ENCODE measurements around the gene PRUNE2. TPM values are rescaled to one million over a fixed set of nuclear protein-coding genes. Genes with fewer than 3 reads are reported as not detected.

PRUNE2 gene
- polyA plus RNA-seq, 3 donors = 0.72 to 1.8 (median 1.5) TPM

GRCh38 chr9:76573905-76574760, 331.8 kb downstream of the PRUNE2 start:
- no peaks in the 10 kb centered on the region for H3K36me3 ChIP-seq (replicated peaks in 1 of 2; ENCODE audit: control insufficient read depth in 1 of 2, insufficient read depth in 2 of 2, low read length in 2 of 2)
- Mint-ChIP-seq H3K27me3 (ENCODE audit: low read depth in 3 of 3) (peaks cover 0 to 3% (median 0%) of the 10 kb centered on the region in 3 donors), H3K4me3 (peak overlapping the region in 1 of 2 donors; percentile 48), H3K36me3 (peaks cover 0 to 4% of the 10 kb centered on the region in 2 donors), H3K9me3 (peaks cover 0 to 9% (median 5%) of the 10 kb centered on the region in 7 donors), H3K27ac (peak overlapping the region; percentile 86 to 97 (median 94)), H3K4me1 (peaks cover 71% of the 10 kb centered on the region)
- WGBS (ENCODE audit: insufficient coverage) = 86% methylated on average over 5 of the region's 9 CpGs
- intact Hi-C loops (cut with micrococcal nuclease) = loop anchor here in 1 of 2 donors (5.0 kb wide), 1 partner anchor 33 kb away; no protein-coding TSS in a partner anchor
- peak overlapping the region; percentile 36 for H2AFZ ChIP-seq (ENCODE audit: insufficient read depth, low read depth, low read length, poor library complexity, severe bottlenecking)
- H3K4me3 ChIP-seq (replicated peaks in 1 of 3; ENCODE audit: low read depth in 2 of 3, low read length in 3 of 3) = peak overlapping the region in 1 of 3 experiments; percentile 43
- peak overlapping the region; percentile 59 to 94 for H3K27ac ChIP-seq (ENCODE audit: low read depth in 1 of 2, low read length in 2 of 2)
- no peaks in the 10 kb centered on the region for H3K27me3 ChIP-seq (ENCODE audit: control insufficient read depth in 2 of 2, insufficient read depth in 2 of 2, low read length in 2 of 2)
- H4K20me1 ChIP-seq (ENCODE audit: insufficient read depth, low read length) = no peaks in the 10 kb centered on the region
- peaks cover 67 to 90% of the 10 kb centered on the region in 2 donors for H3K4me1 ChIP-seq (ENCODE audit: control insufficient read depth in 1 of 2, insufficient read depth in 2 of 2, low read length in 2 of 2)
- H3K9ac ChIP-seq (ENCODE audit: insufficient read depth, low read length, poor library complexity, severe bottlenecking) = peak overlapping the region; percentile 41
- H3K9me3 ChIP-seq (replicated peaks in 1 of 2; ENCODE audit: control insufficient read depth in 1 of 2, insufficient read depth in 1 of 2, low read length in 2 of 2) = peaks cover 0 to 5% of the 10 kb centered on the region in 2 donors
- H3K79me2 ChIP-seq (ENCODE audit: insufficient read depth, low read length) = peaks cover 7% of the 10 kb centered on the region
- TF ChIP-seq CTCF (IDR thresholded peaks at IDR 0.05) = peak; percentile 26
- H3K4me2 ChIP-seq (replicated peaks; ENCODE audit: extremely low read depth, low read length, poor library complexity, severe bottlenecking) = peak overlapping the region; percentile 57
- DNase-seq = peak; percentile 58 to 80 (median 74)

GRCh38 chr9:76573408-76573807, 332.5 kb downstream of the PRUNE2 start:
- Mint-ChIP-seq H3K4me3 (no peak overlapping the region), H3K27ac (peak overlapping the region in 5 of 7 donors; percentile 86 to 97 (median 93)), H3K27me3 (ENCODE audit: low read depth in 3 of 3) (peaks cover 0 to 2% (median 0%) of the 10 kb centered on the region in 3 donors), H3K36me3 (peaks cover 0 to under 1% of the 10 kb centered on the region in 2 donors), H3K4me1 (peaks cover 68% of the 10 kb centered on the region), H3K9me3 (peaks cover 0 to 9% (median 5%) of the 10 kb centered on the region in 7 donors)
- H4K20me1 ChIP-seq (ENCODE audit: insufficient read depth, low read length) = no peaks in the 10 kb centered on the region
- H3K79me2 ChIP-seq (ENCODE audit: insufficient read depth, low read length) = peaks cover 7% of the 10 kb centered on the region
- H3K27ac ChIP-seq (ENCODE audit: low read depth in 1 of 2, low read length in 2 of 2) = peak overlapping the region; percentile 59 to 94
- H2AFZ ChIP-seq (ENCODE audit: insufficient read depth, low read depth, low read length, poor library complexity, severe bottlenecking) = no peak overlapping the region
- H3K4me2 ChIP-seq (replicated peaks; ENCODE audit: extremely low read depth, low read length, poor library complexity, severe bottlenecking) = no peak overlapping the region
- intact Hi-C loops (cut with micrococcal nuclease) = loop anchor here in 1 of 2 donors (5.0 kb wide), 1 partner anchor 34 kb away; no protein-coding TSS in a partner anchor
- peaks cover 0 to 5% of the 10 kb centered on the region in 2 donors for H3K9me3 ChIP-seq (replicated peaks in 1 of 2; ENCODE audit: control insufficient read depth in 1 of 2, insufficient read depth in 1 of 2, low read length in 2 of 2)
- H3K9ac ChIP-seq (ENCODE audit: insufficient read depth, low read length, poor library complexity, severe bottlenecking) = no peak overlapping the region
- no peak overlapping the region for H3K4me3 ChIP-seq (replicated peaks in 1 of 3; ENCODE audit: low read depth in 2 of 3, low read length in 3 of 3)
- no peaks in the 10 kb centered on the region for H3K36me3 ChIP-seq (replicated peaks in 1 of 2; ENCODE audit: control insufficient read depth in 1 of 2, insufficient read depth in 2 of 2, low read length in 2 of 2)
- no peaks in the 10 kb centered on the region for H3K27me3 ChIP-seq (ENCODE audit: control insufficient read depth in 2 of 2, insufficient read depth in 2 of 2, low read length in 2 of 2)
- no peak for DNase-seq
- TF ChIP-seq CTCF (IDR thresholded peaks at IDR 0.05) = no peak
- H3K4me1 ChIP-seq (ENCODE audit: control insufficient read depth in 1 of 2, insufficient read depth in 2 of 2, low read length in 2 of 2) = peaks cover 60 to 84% of the 10 kb centered on the region in 2 donors

Measured in CD14-positive monocyte (primary cell).